ENCODE results near the gene CNKSR2. TPM values are rescaled to one million over a fixed set of nuclear protein-coding genes. Genes with fewer than 3 reads are reported as not detected.

Gene CNKSR2
- total RNA-seq = 3.4 and 11.0 TPM in 2 replicates

DNA sequence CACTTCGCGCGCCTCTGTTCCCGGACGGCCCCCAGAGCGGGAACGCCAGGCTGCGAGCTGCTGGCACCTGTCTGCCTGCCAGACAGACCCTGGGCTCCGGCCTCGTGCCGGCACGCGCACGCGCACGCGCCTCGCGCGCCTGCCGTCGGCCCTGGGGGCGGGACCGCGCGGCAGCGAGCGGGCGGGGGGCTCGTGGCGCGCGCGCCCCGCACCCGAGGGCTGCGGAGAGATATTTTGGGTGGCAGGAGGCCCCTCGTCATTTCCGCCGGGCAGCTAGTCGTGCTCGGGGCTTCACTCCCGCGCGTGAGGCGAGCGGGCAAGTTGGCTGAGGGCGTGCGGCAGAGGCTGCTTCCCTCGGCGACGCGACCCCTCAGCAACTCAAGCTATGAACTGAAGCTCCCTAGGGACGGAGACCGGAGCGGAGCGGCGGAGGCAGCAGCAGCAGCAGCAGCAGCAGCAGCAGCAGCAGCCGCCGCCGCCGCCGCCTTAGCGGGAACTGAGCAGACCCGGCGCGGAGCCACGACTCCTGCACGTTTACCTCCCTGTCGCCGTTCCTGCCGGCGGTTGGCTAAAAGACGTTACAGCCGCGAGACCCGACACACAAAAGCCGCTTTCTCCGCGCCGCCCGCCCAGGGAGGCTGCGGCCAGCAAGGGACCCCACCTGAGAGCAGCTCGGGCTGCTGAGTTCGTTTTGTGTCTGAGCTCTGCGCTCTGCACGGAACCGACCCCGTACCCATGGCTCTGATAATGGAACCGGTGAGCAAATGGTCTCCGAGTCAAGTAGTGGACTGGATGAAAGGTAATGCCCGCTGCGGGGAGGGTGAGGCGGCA is at the start of gene CNKSR2:
Gene CNKSR2 (plus strand): TSS at position 256 of the 831 bp plus-strand sequence. CDS start 480 bp downstream, at position 736.
- peaks cover 20% of the 10 kb centered on the region for H3K27me3 ChIP-seq (ENCODE audit: control insufficient read depth, insufficient read depth, low read length)

DNA sequence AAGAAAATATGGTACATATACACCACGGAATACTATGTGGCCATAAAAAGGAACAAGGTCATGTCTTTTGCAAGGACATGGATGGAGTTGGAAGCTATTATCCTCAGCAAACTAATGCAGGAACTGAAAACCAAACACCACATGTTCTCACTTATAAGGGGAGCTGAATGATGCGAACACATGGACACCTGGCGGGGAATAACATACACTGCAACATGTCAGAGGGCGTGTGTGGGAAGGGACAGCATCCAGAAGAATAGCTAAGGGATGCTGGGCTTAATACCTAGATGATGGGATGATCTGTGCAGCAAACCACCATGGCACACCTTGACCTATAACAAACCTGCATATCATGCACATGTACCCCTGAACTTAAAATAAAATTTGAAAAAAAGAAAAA is 19.5 kb upstream of the CNKSR2 start:
- DNase-seq (ENCODE audit: low read depth) = no peak
- Histone ChIP-seq H3K4me3 (ENCODE audit: low read depth, low read length) (no peak overlapping the region), H3K36me3 (ENCODE audit: control insufficient read depth, insufficient read depth, low read length) (no peaks in the 10 kb centered on the region), H3K27me3 (ENCODE audit: control insufficient read depth, insufficient read depth, low read length) (no peaks in the 10 kb centered on the region)
- TF ChIP-seq, protein P1, sequence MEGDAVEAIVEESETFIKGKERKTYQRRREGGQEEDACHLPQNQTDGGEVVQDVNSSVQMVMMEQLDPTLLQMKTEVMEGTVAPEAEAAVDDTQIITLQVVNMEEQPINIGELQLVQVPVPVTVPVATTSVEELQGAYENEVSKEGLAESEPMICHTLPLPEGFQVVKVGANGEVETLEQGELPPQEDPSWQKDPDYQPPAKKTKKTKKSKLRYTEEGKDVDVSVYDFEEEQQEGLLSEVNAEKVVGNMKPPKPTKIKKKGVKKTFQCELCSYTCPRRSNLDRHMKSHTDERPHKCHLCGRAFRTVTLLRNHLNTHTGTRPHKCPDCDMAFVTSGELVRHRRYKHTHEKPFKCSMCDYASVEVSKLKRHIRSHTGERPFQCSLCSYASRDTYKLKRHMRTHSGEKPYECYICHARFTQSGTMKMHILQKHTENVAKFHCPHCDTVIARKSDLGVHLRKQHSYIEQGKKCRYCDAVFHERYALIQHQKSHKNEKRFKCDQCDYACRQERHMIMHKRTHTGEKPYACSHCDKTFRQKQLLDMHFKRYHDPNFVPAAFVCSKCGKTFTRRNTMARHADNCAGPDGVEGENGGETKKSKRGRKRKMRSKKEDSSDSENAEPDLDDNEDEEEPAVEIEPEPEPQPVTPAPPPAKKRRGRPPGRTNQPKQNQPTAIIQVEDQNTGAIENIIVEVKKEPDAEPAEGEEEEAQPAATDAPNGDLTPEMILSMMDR (IDR thresholded peaks at IDR 0.05; ENCODE audit: insufficient read depth, low read length, poor library complexity, severe bottlenecking) = no peak

More for the DNA sequence above, at the start of gene CNKSR2:
- no peaks in the 10 kb centered on the region for H3K36me3 ChIP-seq (ENCODE audit: control insufficient read depth, insufficient read depth, low read length)
- no peak for DNase-seq (ENCODE audit: low read depth)
- TF ChIP-seq, protein P1 (IDR thresholded peaks at IDR 0.05; ENCODE audit: insufficient read depth, low read length, poor library complexity, severe bottlenecking) = no peak
- H3K4me3 ChIP-seq (ENCODE audit: low read depth, low read length) = peak within 1 kb of the TSS; percentile 47

DNA sequence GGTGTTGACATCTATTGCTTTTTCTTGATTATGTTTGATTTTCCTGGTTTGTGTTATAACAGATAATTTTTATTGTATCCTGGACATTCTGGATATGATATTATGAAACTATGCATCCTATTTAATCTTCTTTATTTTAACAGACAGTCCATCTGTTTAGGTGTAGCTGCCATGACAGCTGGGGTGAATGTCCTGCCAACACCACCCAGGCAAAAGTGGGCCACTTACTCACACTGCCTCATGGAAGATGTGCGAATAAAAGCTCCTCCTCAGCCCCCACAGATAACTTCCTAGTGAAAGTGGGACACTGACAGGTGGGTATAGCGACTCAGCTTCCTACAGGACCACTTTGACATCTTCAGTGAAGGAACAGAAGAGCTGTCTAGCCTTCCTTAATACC is 18.4 kb upstream of the CNKSR2 start:
- DNase-seq (ENCODE audit: low read depth) = no peak
- TF ChIP-seq, protein P1 (IDR thresholded peaks at IDR 0.05; ENCODE audit: insufficient read depth, low read length, poor library complexity, severe bottlenecking) = no peak
- Histone ChIP-seq H3K36me3 (ENCODE audit: control insufficient read depth, insufficient read depth, low read length) (no peaks in the 10 kb centered on the region), H3K4me3 (ENCODE audit: low read depth, low read length) (no peak overlapping the region), H3K27me3 (ENCODE audit: control insufficient read depth, insufficient read depth, low read length) (no peaks in the 10 kb centered on the region)

DNA sequence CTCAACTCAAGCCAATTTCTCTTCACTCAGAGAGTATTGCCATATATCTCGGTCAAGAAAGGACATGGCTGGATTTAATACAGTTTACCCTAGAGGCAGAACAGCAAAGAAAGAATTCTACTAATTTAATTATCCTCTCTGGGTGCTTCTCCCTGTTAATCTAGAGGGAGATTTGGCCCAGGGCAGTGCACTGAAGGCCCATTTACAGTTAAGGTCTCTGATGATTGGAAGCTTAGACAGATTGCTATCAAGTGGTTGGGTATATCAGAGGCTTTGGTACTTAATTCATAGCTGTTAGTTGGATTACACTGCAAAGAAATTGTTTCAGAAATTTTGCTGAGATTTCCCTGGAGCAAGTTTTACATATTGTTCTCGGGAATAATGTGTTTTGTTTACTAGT is 4.6 kb upstream of the CNKSR2 start:
- TF ChIP-seq, protein P1 (IDR thresholded peaks at IDR 0.05; ENCODE audit: insufficient read depth, low read length, poor library complexity, severe bottlenecking) = no peak
- Histone ChIP-seq H3K4me3 (ENCODE audit: low read depth, low read length) (no peak overlapping the region), H3K27me3 (ENCODE audit: control insufficient read depth, insufficient read depth, low read length) (peaks cover 6% of the 10 kb centered on the region), H3K36me3 (ENCODE audit: control insufficient read depth, insufficient read depth, low read length) (no peaks in the 10 kb centered on the region)
- no peak for DNase-seq (ENCODE audit: low read depth)

DNA sequence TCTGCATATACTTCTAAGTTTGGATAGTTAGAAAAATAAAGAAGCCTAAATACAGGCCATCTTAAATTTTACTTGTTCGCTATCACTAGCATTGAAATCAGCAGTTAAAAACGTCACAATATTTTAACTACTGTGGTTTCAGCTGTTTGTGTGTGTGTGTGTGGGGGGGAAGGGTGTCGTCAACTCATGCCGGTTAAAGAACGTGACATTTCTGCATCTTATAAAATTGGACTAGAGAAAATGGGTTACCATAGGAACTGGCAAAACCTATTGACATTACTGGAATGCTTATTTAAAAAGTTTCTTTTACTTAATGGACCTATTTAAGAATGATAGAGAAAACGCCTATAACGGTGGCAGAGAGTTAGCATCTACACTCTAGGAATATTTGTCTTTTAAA is 1.2 kb upstream of the CNKSR2 start:
- no peaks in the 10 kb centered on the region for H3K36me3 ChIP-seq (ENCODE audit: control insufficient read depth, insufficient read depth, low read length)
- no peak overlapping the region for H3K4me3 ChIP-seq (ENCODE audit: low read depth, low read length)
- TF ChIP-seq, protein P1 (IDR thresholded peaks at IDR 0.05; ENCODE audit: insufficient read depth, low read length, poor library complexity, severe bottlenecking) = no peak
- H3K27me3 ChIP-seq (ENCODE audit: control insufficient read depth, insufficient read depth, low read length) = peaks cover 20% of the 10 kb centered on the region
- no peak for DNase-seq (ENCODE audit: low read depth)
